SK-N-MC (cell line): ENCODE data around the gene NPS.

Experiments used
- EZH2 ChIP-seq: fragments of 200-600 bp; sonication (generic); IDR thresholded peaks from one replicate; pipeline ENCODE4 v1.6.1; 2017; ENCODE audit warnings: antibody characterized with exemption
- FOXP2 ChIP-seq: optimal IDR thresholded peaks from 2 replicates; pipeline ENCODE3; 2011; ENCODE audit warnings: mild to moderate bottlenecking, moderate library complexity; ENCODE audit not compliant: insufficient read depth; ENCODE audit errors: extremely low read length, control extremely low read depth
- POLR2AphosphoS5 ChIP-seq: IDR thresholded peaks from 2 replicates; pipeline ENCODE4 v1.6.1; 2012; ENCODE audit warnings: mild to moderate bottlenecking, low read depth, low read length, borderline replicate concordance

DNA sequence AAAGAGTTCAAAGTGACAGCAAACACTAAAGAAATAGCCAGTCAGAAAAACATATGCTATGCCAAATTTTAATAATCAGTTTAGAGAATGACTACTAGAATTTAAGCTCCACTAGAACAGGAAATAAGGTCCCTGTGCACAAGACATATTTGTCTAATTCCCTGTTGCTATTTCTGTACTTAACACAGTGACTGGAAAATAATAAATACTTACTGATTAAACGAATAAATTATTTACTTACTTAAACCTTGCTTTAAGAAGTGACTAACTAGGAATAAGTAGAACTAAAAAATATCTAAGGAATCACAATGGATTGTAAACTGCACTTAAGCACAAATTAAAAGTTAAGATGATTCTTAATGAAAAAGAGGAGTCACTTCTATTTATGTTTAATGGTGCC, 22.3 kb downstream of the NPS start:
- no peak for TF ChIP-seq EZH2
- TF ChIP-seq POLR2AphosphoS5: no peak
- no peak for TF ChIP-seq FOXP2
